ENCODE data around the gene MAP9.
"Not testable (repeated sequence)": the region's sequence is repeated elsewhere in the genome, so short reads cannot be mapped to it uniquely, and the experiment has no call there.

Gene MAP9

GRCh38 chr4:155376387-155377268 lies at the start of gene MAP9:
Gene MAP9, minus strand, starts transcription at chr4:155376965. Its CDS starts 1,115 bp downstream, at chr4:155375850.
- Histone ChIP-seq H3K4me1 (ENCODE audit: control insufficient read depth, insufficient read depth, low read length) (no peaks in the 10 kb centered on the region), H3K36me3 (ENCODE audit: control insufficient read depth, insufficient read depth, low read length) (no peaks in the 10 kb centered on the region), H3K4me3 (ENCODE audit: low read length) (peak within 1 kb of the TSS; percentile 66; the same call in 1 of the 2 replicates), H3K9me3 (ENCODE audit: control insufficient read depth, insufficient read depth, low read length) (no peaks in the 10 kb centered on the region), H3K27ac (ENCODE audit: low read length) (no peak within 1 kb of the TSS), H3K27me3 (ENCODE audit: control insufficient read depth, insufficient read depth, low read length) (no peaks in the 10 kb centered on the region)
- no CpG with 5 or more reads among the region's 66 CpGs for WGBS (ENCODE audit: insufficient coverage, insufficient read length)
- peak; percentile 91 for DNase-seq (ENCODE audit: low read depth, low spot score)

GRCh38 chr4:155424778-155425177 lies 48.0 kb upstream of the MAP9 start:
- H3K36me3 ChIP-seq (ENCODE audit: control insufficient read depth, insufficient read depth, low read length); DNase-seq (ENCODE audit: low read depth, low spot score); H3K27ac ChIP-seq (ENCODE audit: low read length); H3K4me3 ChIP-seq (ENCODE audit: low read length); H3K4me1 ChIP-seq (ENCODE audit: control insufficient read depth, insufficient read depth, low read length); H3K9me3 ChIP-seq (ENCODE audit: control insufficient read depth, insufficient read depth, low read length): not testable (repeated sequence)
- no CpG with 5 or more reads among the region's 11 CpGs for WGBS (ENCODE audit: insufficient coverage, insufficient read length)
- H3K27me3 ChIP-seq (ENCODE audit: control insufficient read depth, insufficient read depth, low read length) = peaks cover 16% of the 10 kb centered on the region

- WGBS (ENCODE audit: insufficient coverage, insufficient read length) = no CpG with 5 or more reads among the region's 1 CpG
- H3K9me3 ChIP-seq (ENCODE audit: control insufficient read depth, insufficient read depth, low read length) = no peaks in the 10 kb centered on the region
- peaks cover 14% of the 10 kb centered on the region for H3K27me3 ChIP-seq (ENCODE audit: control insufficient read depth, insufficient read depth, low read length)
- H3K4me3 ChIP-seq (ENCODE audit: low read length) = no peak overlapping the region
- no peak overlapping the region for H3K27ac ChIP-seq (ENCODE audit: low read length)
- DNase-seq (ENCODE audit: low read depth, low spot score) = no peak
- no peaks in the 10 kb centered on the region for H3K4me1 ChIP-seq (ENCODE audit: control insufficient read depth, insufficient read depth, low read length)
- no peaks in the 10 kb centered on the region for H3K36me3 ChIP-seq (ENCODE audit: control insufficient read depth, insufficient read depth, low read length)
These were observed 46.9 kb upstream of the MAP9 start for GRCh38 chr4:155423671-155424070.

GRCh38 chr4:155419266-155419665 lies 42.5 kb upstream of the MAP9 start:
- Histone ChIP-seq H3K27me3 (ENCODE audit: control insufficient read depth, insufficient read depth, low read length) (peaks cover 5% of the 10 kb centered on the region; the same call in 1 of the 2 replicates), H3K9me3 (ENCODE audit: control insufficient read depth, insufficient read depth, low read length) (no peaks in the 10 kb centered on the region), H3K36me3 (ENCODE audit: control insufficient read depth, insufficient read depth, low read length) (no peaks in the 10 kb centered on the region), H3K27ac (ENCODE audit: low read length) (no peak overlapping the region), H3K4me3 (ENCODE audit: low read length) (no peak overlapping the region), H3K4me1 (ENCODE audit: control insufficient read depth, insufficient read depth, low read length) (no peaks in the 10 kb centered on the region)
- DNase-seq (ENCODE audit: low read depth, low spot score) = no peak
- WGBS (ENCODE audit: insufficient coverage, insufficient read length) = no CpG with 5 or more reads among the region's 4 CpGs

- H3K27ac ChIP-seq (ENCODE audit: low read length) = no peak overlapping the region
- H3K9me3 ChIP-seq (ENCODE audit: control insufficient read depth, insufficient read depth, low read length) = no peaks in the 10 kb centered on the region
- no peaks in the 10 kb centered on the region for H3K36me3 ChIP-seq (ENCODE audit: control insufficient read depth, insufficient read depth, low read length)
- DNase-seq (ENCODE audit: low read depth, low spot score) = no peak
- H3K27me3 ChIP-seq (ENCODE audit: control insufficient read depth, insufficient read depth, low read length) = no peaks in the 10 kb centered on the region
- no peaks in the 10 kb centered on the region for H3K4me1 ChIP-seq (ENCODE audit: control insufficient read depth, insufficient read depth, low read length)
- no peak overlapping the region for H3K4me3 ChIP-seq (ENCODE audit: low read length)
These were observed 38.9 kb upstream of the MAP9 start for GRCh38 chr4:155415662-155416061.

- no CpG with 5 or more reads among the region's 1 CpG for WGBS (ENCODE audit: insufficient coverage, insufficient read length)
- no peaks in the 10 kb centered on the region for H3K4me1 ChIP-seq (ENCODE audit: control insufficient read depth, insufficient read depth, low read length)
- no peaks in the 10 kb centered on the region for H3K9me3 ChIP-seq (ENCODE audit: control insufficient read depth, insufficient read depth, low read length)
- H3K36me3 ChIP-seq (ENCODE audit: control insufficient read depth, insufficient read depth, low read length) = no peaks in the 10 kb centered on the region
- DNase-seq (ENCODE audit: low read depth, low spot score) = no peak
- H3K4me3 ChIP-seq (ENCODE audit: low read length) = no peak overlapping the region
- H3K27ac ChIP-seq (ENCODE audit: low read length) = no peak overlapping the region
- no peaks in the 10 kb centered on the region for H3K27me3 ChIP-seq (ENCODE audit: control insufficient read depth, insufficient read depth, low read length)
These were observed 36.7 kb upstream of the MAP9 start for GRCh38 chr4:155413451-155413850.

GRCh38 chr4:155411546-155411945 lies 34.8 kb upstream of the MAP9 start:
- no peaks in the 10 kb centered on the region for H3K9me3 ChIP-seq (ENCODE audit: control insufficient read depth, insufficient read depth, low read length)
- WGBS (ENCODE audit: insufficient coverage, insufficient read length) = no CpG with 5 or more reads among the region's 2 CpGs
- no peaks in the 10 kb centered on the region for H3K27me3 ChIP-seq (ENCODE audit: control insufficient read depth, insufficient read depth, low read length)
- H3K36me3 ChIP-seq (ENCODE audit: control insufficient read depth, insufficient read depth, low read length) = no peaks in the 10 kb centered on the region
- no peak overlapping the region for H3K4me3 ChIP-seq (ENCODE audit: low read length)
- H3K4me1 ChIP-seq (ENCODE audit: control insufficient read depth, insufficient read depth, low read length) = no peaks in the 10 kb centered on the region
- no peak overlapping the region for H3K27ac ChIP-seq (ENCODE audit: low read length)
- no peak for DNase-seq (ENCODE audit: low read depth, low spot score)

GRCh38 chr4:155408796-155409195 lies 32.0 kb upstream of the MAP9 start:
- Histone ChIP-seq H3K9me3 (ENCODE audit: control insufficient read depth, insufficient read depth, low read length) (no peaks in the 10 kb centered on the region), H3K27me3 (ENCODE audit: control insufficient read depth, insufficient read depth, low read length) (no peaks in the 10 kb centered on the region), H3K36me3 (ENCODE audit: control insufficient read depth, insufficient read depth, low read length) (no peaks in the 10 kb centered on the region), H3K4me1 (ENCODE audit: control insufficient read depth, insufficient read depth, low read length) (no peaks in the 10 kb centered on the region), H3K27ac (ENCODE audit: low read length) (no peak overlapping the region), H3K4me3 (ENCODE audit: low read length) (no peak overlapping the region)
- no peak for DNase-seq (ENCODE audit: low read depth, low spot score)
- WGBS (ENCODE audit: insufficient coverage, insufficient read length) = no CpG with 5 or more reads among the region's 1 CpG

GRCh38 chr4:155407480-155407879 lies 30.7 kb upstream of the MAP9 start:
- Histone ChIP-seq H3K4me1 (ENCODE audit: control insufficient read depth, insufficient read depth, low read length) (no peaks in the 10 kb centered on the region), H3K27ac (ENCODE audit: low read length) (no peak overlapping the region), H3K4me3 (ENCODE audit: low read length) (no peak overlapping the region), H3K27me3 (ENCODE audit: control insufficient read depth, insufficient read depth, low read length) (no peaks in the 10 kb centered on the region), H3K36me3 (ENCODE audit: control insufficient read depth, insufficient read depth, low read length) (no peaks in the 10 kb centered on the region), H3K9me3 (ENCODE audit: control insufficient read depth, insufficient read depth, low read length) (no peaks in the 10 kb centered on the region)
- no CpG with 5 or more reads among the region's 1 CpG for WGBS (ENCODE audit: insufficient coverage, insufficient read length)
- no peak for DNase-seq (ENCODE audit: low read depth, low spot score)

GRCh38 chr4:155405059-155405458 lies 28.3 kb upstream of the MAP9 start:
- no peak overlapping the region for H3K27ac ChIP-seq (ENCODE audit: low read length)
- no peak overlapping the region for H3K4me3 ChIP-seq (ENCODE audit: low read length)
- no peaks in the 10 kb centered on the region for H3K4me1 ChIP-seq (ENCODE audit: control insufficient read depth, insufficient read depth, low read length)
- H3K9me3 ChIP-seq (ENCODE audit: control insufficient read depth, insufficient read depth, low read length) = no peaks in the 10 kb centered on the region
- WGBS (ENCODE audit: insufficient coverage, insufficient read length) = no CpG with 5 or more reads among the region's 2 CpGs
- no peaks in the 10 kb centered on the region for H3K36me3 ChIP-seq (ENCODE audit: control insufficient read depth, insufficient read depth, low read length)
- DNase-seq (ENCODE audit: low read depth, low spot score) = no peak
- no peaks in the 10 kb centered on the region for H3K27me3 ChIP-seq (ENCODE audit: control insufficient read depth, insufficient read depth, low read length)

- Histone ChIP-seq H3K27ac (ENCODE audit: low read length) (no peak overlapping the region), H3K4me3 (ENCODE audit: low read length) (no peak overlapping the region), H3K27me3 (ENCODE audit: control insufficient read depth, insufficient read depth, low read length) (no peaks in the 10 kb centered on the region), H3K9me3 (ENCODE audit: control insufficient read depth, insufficient read depth, low read length) (no peaks in the 10 kb centered on the region), H3K36me3 (ENCODE audit: control insufficient read depth, insufficient read depth, low read length) (no peaks in the 10 kb centered on the region), H3K4me1 (ENCODE audit: control insufficient read depth, insufficient read depth, low read length) (no peaks in the 10 kb centered on the region)
- no peak for DNase-seq (ENCODE audit: low read depth, low spot score)
- WGBS (ENCODE audit: insufficient coverage, insufficient read length) = no CpG with 5 or more reads among the region's 4 CpGs
These were observed 27.1 kb upstream of the MAP9 start for GRCh38 chr4:155403886-155404285.

Data from iPS DF 6.9 (cell line).